DOHH2 (cell line): Measurements from ENCODE around the gene EPN3.

Experiments
- H3F3A ChIP-seq: fragments of 200-600 bp; sonication (generic), shearing (Covaris generic); 2 replicates; pipeline ENCODE4 v1.6.0; 2016; ENCODE audit warnings: antibody characterized with exemption, mild to moderate bottlenecking; ENCODE audit not compliant: control insufficient read depth, insufficient read depth
- H3K27ac ChIP-seq: fragments of 200-600 bp; sonication (generic); 2 replicates; pipeline ENCODE4 v1.5.1; 2014; ENCODE audit warnings: low read depth, mild to moderate bottlenecking, low read length, moderate library complexity
- H3K27me3 ChIP-seq: fragments of 200-600 bp; sonication (generic); 2 replicates; pipeline ENCODE4 v1.6.1; 2014; ENCODE audit warnings: mild to moderate bottlenecking, low read length, mixed read lengths; ENCODE audit not compliant: control insufficient read depth
- H3K36me3 ChIP-seq: fragments of 200-600 bp; sonication (generic); 2 replicates; pipeline ENCODE4 v1.6.1; 2014; ENCODE audit warnings: mild to moderate bottlenecking, low read length, moderate library complexity, mixed read lengths; ENCODE audit not compliant: control insufficient read depth
- H3K4me1 ChIP-seq: fragments of 200-600 bp; sonication (generic); 2 replicates; pipeline ENCODE4 v1.6.1; 2014; ENCODE audit warnings: mild to moderate bottlenecking, low read length, mixed read lengths; ENCODE audit not compliant: control insufficient read depth
- H3K4me2 ChIP-seq: fragments of 200-600 bp; sonication (generic); 2 replicates; pipeline ENCODE4 v1.6.0; 2014; ENCODE audit warnings: mild to moderate bottlenecking, low read length, moderate library complexity
- H3K4me3 ChIP-seq: fragments of 200-600 bp; sonication (generic); 2 replicates; pipeline ENCODE4 v1.5.1; 2014; ENCODE audit warnings: mild to moderate bottlenecking, low read length, mixed read lengths
- H3K79me2 ChIP-seq: fragments of 200-600 bp; sonication (generic); 2 replicates; pipeline ENCODE4 v1.6.1; 2014; ENCODE audit warnings: mild to moderate bottlenecking, low read length, mixed read lengths; ENCODE audit not compliant: control insufficient read depth
- H3K9me2 ChIP-seq: fragments of 200-600 bp; sonication (generic); replicated peaks from 2 replicates; pipeline ENCODE4 v1.6.1; 2014; ENCODE audit warnings: mild to moderate bottlenecking, low read length, mixed read lengths; ENCODE audit not compliant: control insufficient read depth
- H3K9me3 ChIP-seq: fragments of 200-600 bp; sonication (generic); 2 replicates; pipeline ENCODE4 v1.6.1; 2014; ENCODE audit warnings: antibody characterized with exemption, low read length, mixed read lengths; ENCODE audit not compliant: control insufficient read depth, insufficient read depth
- H4K20me1 ChIP-seq: fragments of 200-600 bp; sonication (generic); 2 replicates; pipeline ENCODE4 v1.6.0; 2014; ENCODE audit warnings: low read depth, mild to moderate bottlenecking, antibody characterized with exemption, low read length, moderate library complexity; ENCODE audit not compliant: control insufficient read depth, insufficient read depth
- EZH2phosphoT487 ChIP-seq: fragments of 200-600 bp; sonication (generic); IDR thresholded peaks from 2 replicates; pipeline ENCODE4 v1.6.1; 2017; ENCODE audit warnings: borderline replicate concordance, mild to moderate bottlenecking, antibody characterized with exemption, low read length, moderate library complexity, mixed read lengths
- TF ChIP-seq, protein P1 (sequence below): fragments of 200-600 bp; sonication (generic); IDR thresholded peaks from one replicate; pipeline ENCODE4 v1.5.1; 2014; ENCODE audit warnings: antibody characterized with exemption, mild to moderate bottlenecking, low read depth, low read length; ENCODE audit not compliant: poor library complexity, severe bottlenecking

The EPN3 gene

DNA sequence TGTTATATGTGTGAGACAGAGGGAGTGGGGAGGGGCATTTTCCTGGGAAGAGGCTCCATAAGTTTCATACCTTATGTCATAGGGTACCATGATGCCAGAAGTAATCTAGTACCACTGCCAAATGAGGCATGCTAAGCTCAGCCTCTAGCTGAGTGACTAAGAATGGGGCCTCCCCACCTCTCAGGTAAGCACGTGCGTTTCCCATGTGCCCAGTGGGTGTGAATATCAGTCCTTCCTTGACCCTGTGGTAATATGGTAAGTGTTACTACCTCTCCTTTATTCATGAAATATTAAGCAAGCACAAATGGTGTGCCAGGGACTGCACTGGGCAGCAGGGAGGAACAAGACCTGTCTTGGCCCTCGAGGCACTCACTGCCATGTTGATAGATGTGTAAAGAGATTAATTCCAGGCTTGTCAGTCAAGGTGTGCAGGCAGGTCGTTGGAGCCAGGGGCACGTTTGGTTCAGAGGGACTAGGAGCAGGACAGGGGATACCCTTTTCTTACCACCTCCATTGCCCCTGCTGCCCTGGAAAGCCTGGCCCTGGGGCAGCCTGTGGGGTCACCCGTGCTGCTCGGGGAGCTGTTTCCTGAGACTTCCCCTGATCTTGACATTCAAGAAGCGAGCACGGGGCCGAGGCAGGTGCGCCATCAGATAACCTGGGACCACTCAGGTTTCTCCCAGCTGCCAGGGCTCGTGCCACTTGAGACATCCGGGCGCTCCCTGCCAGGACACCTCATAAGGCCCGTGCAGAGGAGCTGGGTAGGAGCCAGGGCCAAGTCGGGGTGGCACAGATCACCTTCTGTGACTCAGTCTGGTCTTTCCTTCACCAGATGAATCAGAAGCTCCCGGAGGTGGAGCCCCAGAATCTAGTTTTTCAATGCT lies 45.1 kb upstream of the EPN3 start:
- no peak overlapping the region for H3K27ac ChIP-seq
- no peaks in the 10 kb centered on the region for H3K9me2 ChIP-seq
- no peak overlapping the region for H3K4me3 ChIP-seq
- H4K20me1 ChIP-seq: no peaks in the 10 kb centered on the region
- H3K4me1 ChIP-seq: no peaks in the 10 kb centered on the region
- no peak overlapping the region for H3K4me2 ChIP-seq
- TF ChIP-seq, protein P1, sequence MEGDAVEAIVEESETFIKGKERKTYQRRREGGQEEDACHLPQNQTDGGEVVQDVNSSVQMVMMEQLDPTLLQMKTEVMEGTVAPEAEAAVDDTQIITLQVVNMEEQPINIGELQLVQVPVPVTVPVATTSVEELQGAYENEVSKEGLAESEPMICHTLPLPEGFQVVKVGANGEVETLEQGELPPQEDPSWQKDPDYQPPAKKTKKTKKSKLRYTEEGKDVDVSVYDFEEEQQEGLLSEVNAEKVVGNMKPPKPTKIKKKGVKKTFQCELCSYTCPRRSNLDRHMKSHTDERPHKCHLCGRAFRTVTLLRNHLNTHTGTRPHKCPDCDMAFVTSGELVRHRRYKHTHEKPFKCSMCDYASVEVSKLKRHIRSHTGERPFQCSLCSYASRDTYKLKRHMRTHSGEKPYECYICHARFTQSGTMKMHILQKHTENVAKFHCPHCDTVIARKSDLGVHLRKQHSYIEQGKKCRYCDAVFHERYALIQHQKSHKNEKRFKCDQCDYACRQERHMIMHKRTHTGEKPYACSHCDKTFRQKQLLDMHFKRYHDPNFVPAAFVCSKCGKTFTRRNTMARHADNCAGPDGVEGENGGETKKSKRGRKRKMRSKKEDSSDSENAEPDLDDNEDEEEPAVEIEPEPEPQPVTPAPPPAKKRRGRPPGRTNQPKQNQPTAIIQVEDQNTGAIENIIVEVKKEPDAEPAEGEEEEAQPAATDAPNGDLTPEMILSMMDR: no peak
- TF ChIP-seq EZH2phosphoT487: no peak
- no peaks in the 10 kb centered on the region for H3K79me2 ChIP-seq
- peaks cover 18% of the 10 kb centered on the region for H3K36me3 ChIP-seq
- H3K27me3 ChIP-seq: no peaks in the 10 kb centered on the region
- no peaks in the 10 kb centered on the region for H3F3A ChIP-seq
- H3K9me3 ChIP-seq: no peaks in the 10 kb centered on the region

DNA sequence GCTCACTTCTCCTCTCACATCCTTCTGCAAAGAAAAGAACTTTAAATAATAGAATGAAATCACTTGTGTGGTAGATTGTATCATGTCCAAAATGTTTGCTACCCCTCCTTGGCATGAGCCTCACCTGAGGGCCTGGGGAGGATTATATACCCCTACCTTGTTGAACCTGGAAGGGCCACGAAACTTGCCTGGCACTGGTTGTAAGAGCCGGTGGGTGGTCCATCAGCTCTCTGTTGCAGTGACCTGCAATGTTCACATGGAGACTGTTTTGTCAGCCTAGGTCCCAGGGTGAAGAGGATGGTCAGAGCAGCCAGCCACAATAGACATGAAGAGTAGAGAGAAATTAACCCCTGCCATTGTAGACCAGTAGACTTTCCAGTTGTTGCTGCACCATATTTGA lies 43.7 kb upstream of the EPN3 start:
- H3K79me2 ChIP-seq: no peaks in the 10 kb centered on the region
- no peaks in the 10 kb centered on the region for H3K4me1 ChIP-seq
- H3F3A ChIP-seq: no peaks in the 10 kb centered on the region
- no peak overlapping the region for H3K27ac ChIP-seq
- no peak for TF ChIP-seq EZH2phosphoT487
- TF ChIP-seq, protein P1: no peak
- H3K36me3 ChIP-seq: peaks cover 8% of the 10 kb centered on the region; the same call in 1 of the 2 replicates
- no peak overlapping the region for H3K4me2 ChIP-seq
- no peak overlapping the region for H3K4me3 ChIP-seq
- H4K20me1 ChIP-seq: no peaks in the 10 kb centered on the region
- no peaks in the 10 kb centered on the region for H3K9me2 ChIP-seq
- H3K9me3 ChIP-seq: no peaks in the 10 kb centered on the region
- H3K27me3 ChIP-seq: no peaks in the 10 kb centered on the region

DNA sequence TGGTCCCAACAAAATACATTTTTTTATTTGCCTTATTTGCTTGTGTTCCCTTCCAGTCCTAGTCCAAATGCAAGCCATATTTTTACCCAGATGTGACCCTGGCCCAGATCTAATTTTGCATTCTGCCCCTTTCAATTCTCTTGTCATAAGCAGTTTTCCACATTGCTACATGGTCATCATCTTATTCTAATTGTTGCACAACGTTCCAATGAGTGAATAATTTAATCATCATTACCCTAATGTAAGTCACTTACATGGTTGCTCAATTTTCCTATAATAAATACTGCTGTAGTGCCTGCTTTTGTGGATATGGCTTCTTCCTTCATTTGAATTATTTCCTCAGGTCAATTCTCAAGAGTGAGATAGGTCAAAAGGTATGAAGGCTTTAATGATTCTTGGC lies 41.0 kb upstream of the EPN3 start:
- Histone ChIP-seq H3K4me1 (no peaks in the 10 kb centered on the region), H4K20me1 (no peaks in the 10 kb centered on the region), H3F3A (no peaks in the 10 kb centered on the region), H3K9me2 (no peaks in the 10 kb centered on the region), H3K36me3 (no peaks in the 10 kb centered on the region), H3K9me3 (no peaks in the 10 kb centered on the region), H3K4me3 (no peak overlapping the region), H3K79me2 (no peaks in the 10 kb centered on the region), H3K27me3 (peaks cover 5% of the 10 kb centered on the region; the same call in 1 of the 2 replicates), H3K4me2 (no peak overlapping the region), H3K27ac (no peak overlapping the region)
- no peak for TF ChIP-seq EZH2phosphoT487
- TF ChIP-seq, protein P1: no peak
